GM19397 (cell line): ENCODE measurements around the gene GALNTL6.

Experiments used
- ATAC-seq: cut with Tn5 transposase; IDR thresholded peaks from one replicate; pipeline ENCODE4 v1.9.1; 2021; ENCODE audit warnings: mild to moderate bottlenecking, moderate library complexity; ENCODE audit not compliant: unreplicated experiment

GALNTL6 gene

GRCh38 chr4:172099376-172099775, 286.2 kb downstream of the GALNTL6 start:
- no peak for ATAC-seq

- ATAC-seq = no peak
Measured at GRCh38 chr4:172103456-172103855, 290.3 kb downstream of the GALNTL6 start.

- no peak for ATAC-seq
Measured at GRCh38 chr4:172104539-172104938, 291.3 kb downstream of the GALNTL6 start.

- no peak for ATAC-seq
Measured at GRCh38 chr4:172105918-172106317, 292.7 kb downstream of the GALNTL6 start.

- no peak for ATAC-seq
Measured at GRCh38 chr4:172109466-172109865, 296.3 kb downstream of the GALNTL6 start.

- no peak for ATAC-seq
Measured at GRCh38 chr4:172124656-172125308, 311.6 kb downstream of the GALNTL6 start.

- ATAC-seq = no peak
Measured at GRCh38 chr4:172125443-172125842, 312.2 kb downstream of the GALNTL6 start.

- no peak for ATAC-seq
Measured at GRCh38 chr4:172127168-172127567, 314.0 kb downstream of the GALNTL6 start.

- ATAC-seq = no peak
Measured at GRCh38 chr4:172129593-172129992, 316.4 kb downstream of the GALNTL6 start.

- ATAC-seq = no peak
Measured at GRCh38 chr4:172134521-172134920, 321.3 kb downstream of the GALNTL6 start.

- ATAC-seq = no peak
Measured at GRCh38 chr4:172141025-172141424, 327.8 kb downstream of the GALNTL6 start.

GRCh38 chr4:172142281-172142741, 329.1 kb downstream of the GALNTL6 start:
- ATAC-seq = no peak

- no peak for ATAC-seq
Measured at GRCh38 chr4:172143605-172144314, 330.6 kb downstream of the GALNTL6 start.

GRCh38 chr4:172147687-172148086, 334.5 kb downstream of the GALNTL6 start:
- no peak for ATAC-seq

GRCh38 chr4:172149329-172149728, 336.1 kb downstream of the GALNTL6 start:
- no peak for ATAC-seq

- no peak for ATAC-seq
Measured at GRCh38 chr4:172152284-172152683, 339.1 kb downstream of the GALNTL6 start.

- no peak for ATAC-seq
Measured at GRCh38 chr4:172153719-172154118, 340.5 kb downstream of the GALNTL6 start.

- no peak for ATAC-seq
Measured at GRCh38 chr4:172155838-172156345, 342.7 kb downstream of the GALNTL6 start.

- ATAC-seq = no peak
Measured at GRCh38 chr4:172157946-172158345, 344.7 kb downstream of the GALNTL6 start.

- ATAC-seq = no peak
Measured at GRCh38 chr4:172163215-172163614, 350.0 kb downstream of the GALNTL6 start.

- ATAC-seq = no peak
Measured at GRCh38 chr4:172168888-172169287, 355.7 kb downstream of the GALNTL6 start.

GRCh38 chr4:172169871-172170270, 356.7 kb downstream of the GALNTL6 start:
- ATAC-seq = no peak
